ENCODE results near the gene MVK. TPM values are rescaled to one million over a fixed set of nuclear protein-coding genes. Genes with fewer than 3 reads are reported as not detected.
A peak's percentile ranks its signal among the peaks of the same experiment; 100 is the strongest.

Gene MVK
- total RNA-seq, 1 experiment from 2014 or later: 18.1 TPM

DNA sequence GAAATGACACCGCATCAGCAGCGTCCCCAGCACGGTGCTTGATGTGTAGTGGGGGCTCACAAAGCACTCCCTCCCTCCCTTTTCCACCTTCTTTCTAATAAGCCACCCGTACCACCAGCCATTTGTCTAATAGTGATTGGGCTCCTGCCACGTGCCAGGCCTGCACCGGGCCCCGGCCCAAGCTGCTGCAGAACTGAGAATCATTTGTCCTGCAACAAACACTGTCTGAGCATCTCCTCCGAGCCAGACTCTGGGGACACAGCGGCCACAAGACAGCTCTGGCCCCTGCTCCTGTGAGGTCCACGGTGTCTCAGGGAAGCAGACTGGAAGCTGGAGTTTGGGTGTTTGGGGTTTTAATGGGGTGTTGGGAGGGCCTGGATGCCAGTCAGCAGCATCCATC is 43.9 kb downstream of the MVK start:
- no peaks in the 10 kb centered on the region for H3K9me3 ChIP-seq (replicated peaks)
- H3K27ac ChIP-seq: no peak overlapping the region
- H3K4me3 ChIP-seq: no peak overlapping the region
- peaks cover 18% of the 10 kb centered on the region for H3K27me3 ChIP-seq (replicated peaks)
- no peaks in the 10 kb centered on the region for H3K36me3 ChIP-seq
- no peak for DNase-seq (ENCODE audit: low read depth in 1 of 2, low spot score in 2 of 2)
- H3K4me1 ChIP-seq (replicated peaks): no peaks in the 10 kb centered on the region

DNA sequence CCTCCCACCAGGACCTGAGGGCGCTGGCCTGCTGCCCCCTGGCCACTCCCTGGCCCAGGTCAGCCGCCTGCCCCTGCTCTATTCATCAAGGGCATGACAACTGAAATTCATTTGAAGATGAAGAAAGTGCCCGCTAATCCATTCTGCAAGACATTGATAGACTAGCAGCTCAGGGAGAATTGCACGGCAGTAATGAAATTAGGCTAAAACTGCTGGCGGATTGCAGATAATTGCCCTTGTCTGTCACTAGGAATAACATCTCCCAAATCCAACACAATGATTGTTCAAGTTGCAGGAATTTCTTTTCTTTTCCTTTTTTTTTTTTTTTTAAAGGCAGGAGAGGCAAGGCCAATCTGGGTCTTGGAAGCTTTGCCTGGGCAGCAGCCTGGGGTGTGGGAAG is 44.5 kb downstream of the MVK start:
- Histone ChIP-seq H3K9me3 (replicated peaks) (no peaks in the 10 kb centered on the region), H3K36me3 (no peaks in the 10 kb centered on the region), H3K27ac (no peak overlapping the region), H3K27me3 (replicated peaks) (peaks cover 15% of the 10 kb centered on the region), H3K4me1 (replicated peaks) (no peaks in the 10 kb centered on the region), H3K4me3 (no peak overlapping the region)
- DNase-seq (ENCODE audit: low read depth in 1 of 2, low spot score in 2 of 2): no peak

GRCh38 chr12:109619002-109619604 is 45.5 kb downstream of the MVK start:
- no peak overlapping the region for H3K27ac ChIP-seq
- H3K27me3 ChIP-seq (replicated peaks): peaks cover 15% of the 10 kb centered on the region
- no peaks in the 10 kb centered on the region for H3K4me1 ChIP-seq (replicated peaks)

GRCh38 chr12:109621211-109621694 is 47.7 kb downstream of the MVK start:
- peaks cover 8% of the 10 kb centered on the region for H3K27me3 ChIP-seq (replicated peaks)
- no peak for DNase-seq (ENCODE audit: low read depth in 1 of 2, low spot score in 2 of 2)

More at GRCh38 chr12:109619002-109619604, 45.5 kb downstream of the MVK start:
- Histone ChIP-seq H3K4me3 (no peak overlapping the region), H3K9me3 (replicated peaks) (no peaks in the 10 kb centered on the region), H3K36me3 (no peaks in the 10 kb centered on the region)
- DNase-seq (ENCODE audit: low read depth in 1 of 2, low spot score in 2 of 2): no peak

GRCh38 chr12:109621901-109622364 is 48.3 kb downstream of the MVK start:
- DNase-seq (ENCODE audit: low read depth in 1 of 2, low spot score in 2 of 2): no peak
- Histone ChIP-seq H3K27ac (no peak overlapping the region), H3K36me3 (no peaks in the 10 kb centered on the region), H3K4me1 (replicated peaks) (no peaks in the 10 kb centered on the region), H3K9me3 (replicated peaks) (no peaks in the 10 kb centered on the region), H3K27me3 (replicated peaks) (peaks cover 7% of the 10 kb centered on the region), H3K4me3 (no peak overlapping the region)

More at GRCh38 chr12:109621211-109621694, 47.7 kb downstream of the MVK start:
- H3K9me3 ChIP-seq (replicated peaks): no peaks in the 10 kb centered on the region
- no peak overlapping the region for H3K4me3 ChIP-seq
- no peaks in the 10 kb centered on the region for H3K36me3 ChIP-seq
- H3K4me1 ChIP-seq (replicated peaks): no peaks in the 10 kb centered on the region
- no peak overlapping the region for H3K27ac ChIP-seq

DNA sequence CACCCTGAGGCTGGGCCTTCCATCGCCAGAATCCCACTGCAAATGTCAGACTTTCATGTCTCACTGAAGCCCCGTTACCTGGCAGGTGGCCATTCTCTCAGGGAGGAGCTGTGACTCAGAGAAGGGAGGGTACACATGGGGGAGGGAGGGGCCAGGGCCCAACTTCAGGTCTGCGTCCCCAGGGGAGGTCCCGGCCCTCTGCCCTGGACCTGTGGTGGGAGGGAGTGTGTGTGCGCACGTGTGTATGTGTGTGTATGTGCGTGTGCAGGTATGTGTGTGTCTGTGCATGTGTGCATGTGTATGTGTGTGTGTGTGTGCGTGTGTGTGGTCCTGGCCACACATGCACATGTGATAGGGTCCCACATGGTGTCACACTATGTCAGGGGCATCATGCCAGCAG is 50.9 kb downstream of the MVK start:
- H3K9me3 ChIP-seq (replicated peaks): no peaks in the 10 kb centered on the region
- H3K27ac ChIP-seq: no peak overlapping the region
- H3K4me1 ChIP-seq (replicated peaks): no peaks in the 10 kb centered on the region
- DNase-seq (ENCODE audit: low read depth in 1 of 2, low spot score in 2 of 2): no peak
- H3K27me3 ChIP-seq (replicated peaks): peaks cover 7% of the 10 kb centered on the region
- no peaks in the 10 kb centered on the region for H3K36me3 ChIP-seq
- H3K4me3 ChIP-seq: no peak overlapping the region

DNA sequence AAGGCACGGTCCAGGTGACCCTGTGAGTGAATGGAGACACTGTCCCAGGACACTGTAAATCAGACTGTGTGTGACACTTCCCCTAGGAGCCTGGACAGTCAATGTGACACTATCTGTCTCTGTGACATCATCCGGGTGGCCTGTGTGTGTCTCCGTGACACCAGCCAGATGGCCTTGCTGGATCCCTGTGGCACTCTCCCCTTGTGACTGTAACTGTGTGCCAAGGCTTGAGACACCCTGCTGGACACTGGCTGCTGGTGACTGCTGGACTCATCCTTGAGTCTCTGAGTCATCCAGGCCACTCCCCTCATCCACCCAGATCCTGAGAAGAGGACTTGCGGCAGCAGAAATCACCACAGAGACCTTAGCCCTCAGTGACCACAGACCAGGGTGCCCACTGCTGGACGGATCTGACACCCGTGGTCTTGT is 51.6 kb downstream of the MVK start:
- H3K4me3 ChIP-seq: no peak overlapping the region
- H3K9me3 ChIP-seq (replicated peaks): no peaks in the 10 kb centered on the region
- peak in 1 of 2 experiments; percentile 56 for DNase-seq (ENCODE audit: low read depth in 1 of 2, low spot score in 2 of 2)
- H3K36me3 ChIP-seq: no peaks in the 10 kb centered on the region
- peaks cover 7% of the 10 kb centered on the region for H3K27me3 ChIP-seq (replicated peaks)
- H3K4me1 ChIP-seq (replicated peaks): no peaks in the 10 kb centered on the region
- H3K27ac ChIP-seq: no peak overlapping the region

DNA sequence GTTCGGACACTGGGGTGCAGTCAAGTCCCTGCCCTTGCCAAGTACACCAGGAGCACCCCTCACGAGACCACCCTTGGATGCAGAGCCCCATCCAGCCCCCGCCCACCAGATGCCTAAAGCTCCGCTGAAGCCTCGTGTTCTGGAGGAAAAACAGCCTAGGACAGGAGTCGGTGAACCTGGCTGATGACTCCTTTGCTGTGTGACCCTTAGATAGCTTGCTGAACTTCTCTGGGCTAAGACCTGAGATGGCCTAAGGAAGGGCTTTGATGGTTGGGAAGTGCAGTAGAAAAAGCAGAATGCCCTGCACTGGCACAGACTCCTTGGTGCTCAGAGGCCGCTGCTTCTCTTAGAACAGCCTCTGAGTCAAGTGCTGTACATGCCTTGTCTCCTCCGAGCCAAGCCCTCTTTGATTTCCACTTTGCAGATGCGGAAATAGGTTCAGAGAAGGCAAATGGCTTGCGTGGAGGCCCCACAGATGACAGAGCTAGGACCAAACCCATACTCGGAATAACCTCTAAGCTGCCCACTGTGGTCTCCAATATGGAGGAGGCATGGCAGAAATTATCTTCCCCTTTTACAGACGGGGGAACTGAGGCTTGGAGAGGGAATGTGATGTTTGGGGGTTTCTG is 52.3 kb downstream of the MVK start:
- Histone ChIP-seq H3K9me3 (replicated peaks) (no peaks in the 10 kb centered on the region), H3K36me3 (no peaks in the 10 kb centered on the region), H3K27ac (no peak overlapping the region), H3K27me3 (replicated peaks) (peaks cover 7% of the 10 kb centered on the region), H3K4me1 (replicated peaks) (no peaks in the 10 kb centered on the region), H3K4me3 (no peak overlapping the region)
- no peak for DNase-seq (ENCODE audit: low read depth in 1 of 2, low spot score in 2 of 2)

DNA sequence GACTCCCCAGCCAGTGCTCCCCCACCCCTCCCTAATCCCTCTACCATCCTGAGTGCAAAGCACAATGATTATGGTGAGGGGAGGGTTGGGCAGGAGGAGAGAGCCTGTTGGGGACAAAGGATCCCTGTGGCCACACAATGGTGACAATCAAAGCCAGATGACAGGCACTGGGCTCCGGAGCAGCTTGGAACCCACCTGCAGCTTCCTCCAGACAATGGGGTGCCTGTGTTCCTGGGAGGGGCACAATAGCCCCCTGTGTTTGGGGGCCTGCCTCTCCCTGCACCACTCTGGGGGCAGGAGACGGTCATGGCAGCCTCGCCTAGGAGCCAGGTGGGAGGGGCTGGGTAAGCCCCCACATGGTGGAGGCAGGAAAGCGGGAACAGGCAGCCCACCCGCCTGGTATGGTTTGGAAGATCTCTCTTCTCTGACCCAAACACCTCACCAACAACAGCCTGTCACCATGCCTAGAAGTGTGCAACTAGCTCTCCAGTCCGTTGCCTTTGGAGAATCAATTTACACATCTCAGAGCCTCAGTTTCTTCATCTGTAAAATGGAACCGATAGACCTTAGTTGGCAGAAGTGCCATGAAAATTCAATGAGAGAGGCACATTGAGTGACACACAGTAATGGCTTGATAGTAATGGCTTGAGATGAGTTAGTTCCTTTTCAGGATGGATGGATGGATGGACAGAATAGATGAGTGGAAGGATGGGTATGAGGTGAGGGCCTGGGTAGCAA is 53.0 kb downstream of the MVK start:
- Histone ChIP-seq H3K27me3 (replicated peaks) (peaks cover under 1% of the 10 kb centered on the region; the same call in 1 of the 2 replicates), H3K4me3 (no peak overlapping the region), H3K9me3 (replicated peaks) (no peaks in the 10 kb centered on the region), H3K27ac (no peak overlapping the region), H3K36me3 (no peaks in the 10 kb centered on the region), H3K4me1 (replicated peaks) (no peaks in the 10 kb centered on the region)
- DNase-seq (ENCODE audit: low read depth in 1 of 2, low spot score in 2 of 2): no peak

GRCh38 chr12:109627633-109628032 is 54.0 kb downstream of the MVK start:
- Histone ChIP-seq H3K4me1 (replicated peaks) (no peaks in the 10 kb centered on the region), H3K27me3 (replicated peaks) (no peaks in the 10 kb centered on the region), H3K4me3 (no peak overlapping the region), H3K9me3 (replicated peaks) (no peaks in the 10 kb centered on the region), H3K36me3 (no peaks in the 10 kb centered on the region), H3K27ac (no peak overlapping the region)
- DNase-seq (ENCODE audit: low read depth in 1 of 2, low spot score in 2 of 2): no peak

DNA sequence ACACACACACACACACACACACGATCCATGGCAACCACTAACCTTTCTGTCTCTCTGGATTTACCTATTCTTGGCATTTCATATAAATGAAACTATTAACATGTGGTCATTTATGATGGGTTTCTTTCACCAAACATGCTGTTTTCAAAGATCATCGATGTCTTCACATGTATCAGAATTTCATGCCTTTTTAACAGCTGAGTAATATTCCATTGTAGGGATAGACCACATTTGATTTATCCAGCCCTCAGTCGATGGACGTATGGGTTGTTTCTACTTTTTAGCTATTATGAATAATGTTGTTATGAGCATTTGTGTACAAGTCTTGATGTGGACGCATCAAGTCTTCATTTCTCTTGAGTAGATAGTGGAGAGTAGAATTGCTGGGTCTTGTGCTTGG is 56.5 kb downstream of the MVK start:
- Histone ChIP-seq H3K9me3 (replicated peaks) (no peaks in the 10 kb centered on the region), H3K27me3 (replicated peaks) (no peaks in the 10 kb centered on the region), H3K4me3 (no peak overlapping the region), H3K36me3 (no peaks in the 10 kb centered on the region), H3K27ac (no peak overlapping the region), H3K4me1 (replicated peaks) (no peaks in the 10 kb centered on the region)
- no peak for DNase-seq (ENCODE audit: low read depth in 1 of 2, low spot score in 2 of 2)

DNA sequence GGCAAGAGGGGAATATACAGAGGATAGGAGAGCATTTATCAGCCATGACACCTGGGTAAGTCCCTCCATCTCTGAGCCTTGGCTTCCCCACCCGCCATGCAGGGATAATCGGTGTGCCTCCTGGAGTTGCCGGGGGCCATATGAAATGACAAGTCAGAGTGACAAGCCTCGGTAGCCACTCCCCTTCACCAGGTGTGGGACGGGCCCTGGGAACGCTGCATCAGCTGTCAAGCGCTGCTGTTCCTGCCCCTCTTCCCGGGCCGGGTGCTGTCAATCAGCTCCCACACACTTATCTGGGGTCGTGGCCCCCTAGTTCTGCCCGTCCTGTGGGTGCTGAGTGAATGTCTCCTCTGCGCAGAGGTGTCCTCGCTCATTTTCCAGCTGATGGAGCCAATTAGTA is 57.2 kb downstream of the MVK start:
- Histone ChIP-seq H3K27ac (no peak overlapping the region), H3K4me1 (replicated peaks) (no peaks in the 10 kb centered on the region), H3K4me3 (no peak overlapping the region), H3K36me3 (no peaks in the 10 kb centered on the region), H3K27me3 (replicated peaks) (no peaks in the 10 kb centered on the region), H3K9me3 (replicated peaks) (no peaks in the 10 kb centered on the region)
- DNase-seq (ENCODE audit: low read depth in 1 of 2, low spot score in 2 of 2): no peak

DNA sequence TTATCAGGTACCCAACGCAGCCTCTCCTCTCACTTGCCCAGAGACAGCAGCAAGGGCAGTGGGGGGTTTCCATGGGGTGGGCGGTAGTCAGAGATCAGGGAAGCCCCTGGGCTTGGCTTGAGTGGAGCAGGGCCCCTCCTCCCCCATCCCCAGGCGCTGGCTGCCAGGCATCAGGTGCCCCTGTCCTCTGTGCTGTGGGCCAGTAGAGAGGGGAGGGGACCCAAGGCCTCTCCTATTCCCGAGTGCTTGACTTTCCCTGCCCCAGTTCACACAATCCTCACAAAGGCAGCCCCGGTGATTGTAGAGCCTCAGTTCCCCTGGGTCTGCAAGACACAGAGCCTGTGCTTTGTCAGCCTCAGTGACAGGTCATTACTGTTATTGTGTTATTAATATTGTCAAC is 57.7 kb downstream of the MVK start:
- Histone ChIP-seq H3K27ac (no peak overlapping the region), H3K4me1 (replicated peaks) (no peaks in the 10 kb centered on the region), H3K36me3 (no peaks in the 10 kb centered on the region), H3K27me3 (replicated peaks) (no peaks in the 10 kb centered on the region), H3K9me3 (replicated peaks) (no peaks in the 10 kb centered on the region), H3K4me3 (no peak overlapping the region)
- DNase-seq (ENCODE audit: low read depth in 1 of 2, low spot score in 2 of 2): no peak

- Histone ChIP-seq H3K4me1 (replicated peaks) (no peaks in the 10 kb centered on the region), H3K27me3 (replicated peaks) (no peaks in the 10 kb centered on the region), H3K4me3 (no peak overlapping the region)
These were observed 58.2 kb downstream of the MVK start for GRCh38 chr12:109631751-109632150.

More at GRCh38 chr12:109631751-109632150, 58.2 kb downstream of the MVK start:
- Histone ChIP-seq H3K27ac (no peak overlapping the region), H3K9me3 (replicated peaks) (no peaks in the 10 kb centered on the region), H3K36me3 (no peaks in the 10 kb centered on the region)
- DNase-seq (ENCODE audit: low read depth in 1 of 2, low spot score in 2 of 2): no peak

All from SJSA1 (cell line).